Activated T-cell treated with anti-CD3 and anti-CD28 coated beads for 1 hour (primary cell): Measurements from ENCODE around the gene RASSF5.
"Not testable (repeated sequence)": the region's sequence is repeated elsewhere in the genome, so short reads cannot be mapped to it uniquely, and the experiment has no call there.

Experiments
- DNase-seq: peaks from one replicate; pipeline ENCODE4 v3.0.0-alpha.2; 2020; ENCODE audit warnings: low read depth

Gene RASSF5

DNA sequence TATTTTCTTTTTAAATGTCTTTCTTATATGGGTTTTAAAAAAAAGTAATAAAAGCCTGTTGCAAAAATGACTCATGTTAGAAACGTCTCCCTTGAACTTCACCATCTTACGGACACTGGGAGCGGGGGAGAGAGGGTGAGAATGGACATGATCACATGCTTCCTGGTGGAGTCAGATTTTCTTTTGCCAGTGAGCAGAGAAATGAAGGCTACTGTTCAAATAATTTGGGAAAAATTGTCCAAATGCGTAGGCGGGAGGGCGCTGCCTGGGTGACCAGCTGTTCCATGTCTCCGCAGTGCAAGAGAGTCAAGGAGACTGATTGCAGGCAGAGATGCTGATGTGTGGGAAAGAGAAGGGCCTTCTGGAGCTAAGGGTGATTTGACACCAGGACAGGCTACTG is 81.9 kb downstream of the RASSF5 start:
- DNase-seq: no peak

DNA sequence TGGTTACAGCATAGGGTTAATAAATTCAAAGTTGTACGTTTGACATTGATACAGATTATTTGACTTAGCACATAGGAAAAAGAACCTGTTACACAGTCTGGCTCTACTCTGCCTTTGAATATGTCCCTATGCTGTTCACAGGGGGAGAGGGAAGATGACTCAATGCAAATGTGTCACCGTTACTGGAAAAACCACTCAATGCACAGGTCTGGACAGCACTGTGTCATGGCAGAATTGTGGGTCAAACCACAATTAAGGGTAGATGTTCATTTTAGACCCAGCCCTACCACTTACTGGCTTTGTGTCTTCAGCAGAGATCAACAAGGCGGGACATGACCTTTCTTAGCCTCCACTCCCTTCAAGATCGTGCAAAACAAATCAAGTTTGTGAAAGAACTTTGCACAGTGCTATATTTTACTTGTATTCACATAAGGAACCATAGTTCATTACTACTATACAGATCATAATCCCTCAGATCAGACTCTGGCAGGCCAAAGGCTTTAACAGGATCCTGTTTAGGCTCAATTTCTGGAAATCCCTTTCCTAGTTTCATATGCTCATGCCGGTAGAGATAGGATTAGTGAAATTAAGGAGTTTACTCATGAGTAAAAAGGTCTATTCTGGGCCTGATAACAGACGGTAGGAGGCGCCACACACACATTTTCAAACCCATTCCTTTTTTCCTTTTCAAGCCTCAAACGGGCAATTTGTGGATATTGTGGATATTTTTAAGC is 82.9 kb downstream of the RASSF5 start:
- no peak for DNase-seq

DNA sequence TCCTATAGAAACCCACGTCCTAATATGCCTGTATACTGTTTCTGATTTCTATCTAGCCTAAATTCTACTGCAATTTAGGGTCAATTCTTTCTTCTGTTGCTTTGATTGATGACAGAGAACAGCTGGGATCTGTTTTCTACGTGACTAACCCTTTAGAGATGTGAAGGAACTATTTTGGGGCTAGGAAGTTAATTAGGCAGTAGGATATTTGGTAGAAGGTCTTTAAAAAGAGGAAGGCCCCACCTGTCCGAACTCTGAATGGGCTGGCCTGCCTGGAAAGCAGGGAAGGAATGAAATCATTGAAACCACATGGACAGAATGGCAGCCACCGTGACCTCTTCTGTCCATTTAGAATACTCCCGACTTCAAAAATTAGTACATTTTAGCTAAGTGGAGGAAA is 83.9 kb downstream of the RASSF5 start:
- no peak for DNase-seq

DNA sequence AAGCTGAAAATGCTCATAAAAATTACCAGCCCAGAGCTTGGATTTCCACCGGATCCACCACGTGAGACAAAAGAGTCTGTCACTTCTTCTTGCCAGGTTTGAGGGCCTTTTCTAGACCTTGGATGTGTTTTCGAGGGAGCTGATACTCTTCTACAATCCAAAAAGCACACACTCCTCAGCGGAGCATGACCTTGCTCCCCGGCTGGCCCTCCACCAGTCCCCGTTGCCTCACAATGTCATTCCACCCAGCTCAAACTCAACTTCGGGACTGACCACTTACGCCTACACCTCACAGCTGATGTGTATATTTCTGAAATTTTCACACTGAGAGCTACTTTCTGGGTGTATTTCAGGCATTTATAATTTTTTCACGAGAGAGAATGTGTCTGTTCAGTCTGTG is 84.4 kb downstream of the RASSF5 start:
- DNase-seq: no peak

DNA sequence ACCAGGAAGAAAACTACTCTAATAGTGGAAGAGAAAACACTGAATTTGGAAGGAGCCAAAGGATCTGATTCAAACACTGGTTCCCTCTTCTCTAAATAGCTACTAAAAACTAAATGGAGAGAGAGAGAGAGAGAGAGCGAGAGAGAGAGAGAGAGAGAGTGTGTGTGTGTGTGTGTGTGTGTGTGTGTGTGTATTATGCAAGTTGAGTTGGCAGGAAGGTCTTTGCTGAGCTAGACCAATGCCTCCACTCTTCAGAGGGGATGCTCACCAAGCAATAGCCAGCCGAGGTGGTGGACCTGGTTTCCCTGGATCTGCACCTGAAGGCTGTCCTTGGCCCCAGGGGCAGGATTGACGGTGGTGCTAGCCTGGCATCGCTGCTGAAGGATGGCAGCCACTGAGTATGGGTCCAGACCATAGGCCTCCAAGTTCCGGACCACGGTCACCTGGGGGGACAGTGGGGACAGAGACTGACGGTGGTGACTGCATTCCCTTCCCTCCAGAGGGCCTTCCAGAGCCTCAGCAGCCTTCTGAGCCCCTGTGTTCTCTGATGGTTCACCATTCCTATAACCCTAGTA is 86.1 kb downstream of the RASSF5 start:
- no peak for DNase-seq

DNA sequence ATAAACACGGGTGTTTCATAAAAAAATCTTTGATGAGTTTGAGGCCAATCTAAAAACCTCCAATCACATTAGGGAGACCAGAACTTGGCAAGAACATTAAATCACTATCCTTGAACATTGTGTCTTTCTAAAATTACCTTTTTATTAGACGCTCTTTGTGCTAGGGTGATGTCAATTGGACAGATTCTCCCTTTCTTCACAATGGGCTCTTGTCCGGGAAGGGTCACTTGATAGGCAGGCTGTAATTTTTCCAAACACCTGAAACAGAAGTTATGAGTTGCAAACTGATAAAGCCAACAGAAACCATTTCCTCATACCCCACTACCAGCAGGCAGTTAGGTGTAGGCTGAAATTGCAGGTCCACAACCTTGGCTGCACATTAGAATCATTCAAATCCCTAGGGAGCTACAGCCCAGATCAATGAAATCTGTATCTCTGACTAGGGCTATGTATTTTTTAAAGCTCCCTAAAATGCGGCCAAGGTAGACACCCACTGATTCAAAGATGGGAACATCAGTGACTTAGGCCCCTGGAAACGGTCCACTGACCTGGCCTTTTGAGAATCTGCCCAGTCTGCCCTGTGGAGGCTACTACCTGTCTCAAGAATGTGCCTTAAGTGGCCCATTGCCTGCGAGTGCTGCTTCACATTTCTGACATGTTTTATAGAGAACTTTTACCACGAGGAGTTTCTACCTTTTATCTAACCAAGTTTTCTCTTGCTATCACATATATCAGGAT is 88.4 kb downstream of the RASSF5 start:
- no peak for DNase-seq

DNA sequence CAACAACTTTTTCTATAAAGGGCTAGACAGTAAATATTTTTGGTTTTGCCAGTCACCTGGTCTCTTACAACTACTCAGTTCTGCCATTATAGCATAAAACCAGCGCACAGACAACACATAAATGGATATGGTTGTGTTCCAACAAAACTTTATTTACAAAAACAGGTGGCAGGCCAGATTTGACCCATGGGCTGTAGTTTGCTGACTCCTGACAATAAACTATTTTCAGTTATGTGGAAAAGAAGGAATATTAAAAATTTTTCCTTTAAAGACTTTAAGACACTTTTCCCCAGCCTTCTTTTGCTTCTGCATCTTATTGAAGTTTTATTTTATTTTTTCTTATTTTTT is 89.0 kb downstream of the RASSF5 start:
- no peak for DNase-seq

DNA sequence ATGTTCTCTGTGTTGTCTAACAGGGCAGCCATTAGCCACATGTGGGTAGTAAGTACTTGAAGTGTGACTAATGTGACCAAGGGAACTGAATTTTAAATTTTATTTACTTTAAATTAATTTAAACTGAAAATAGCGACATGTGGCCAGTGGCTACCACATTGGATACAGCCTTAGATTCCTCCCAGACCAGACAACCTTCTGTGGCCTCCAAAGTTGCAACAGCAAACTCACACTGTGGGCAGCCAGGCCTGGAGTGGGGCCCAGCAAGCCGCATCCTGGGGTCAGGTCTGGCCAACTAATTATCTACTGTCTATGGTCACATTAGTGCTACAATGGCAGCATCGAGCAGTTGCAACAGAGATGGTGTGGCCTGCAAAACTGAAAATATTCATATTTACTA is 93.2 kb downstream of the RASSF5 start:
- no peak for DNase-seq

DNA sequence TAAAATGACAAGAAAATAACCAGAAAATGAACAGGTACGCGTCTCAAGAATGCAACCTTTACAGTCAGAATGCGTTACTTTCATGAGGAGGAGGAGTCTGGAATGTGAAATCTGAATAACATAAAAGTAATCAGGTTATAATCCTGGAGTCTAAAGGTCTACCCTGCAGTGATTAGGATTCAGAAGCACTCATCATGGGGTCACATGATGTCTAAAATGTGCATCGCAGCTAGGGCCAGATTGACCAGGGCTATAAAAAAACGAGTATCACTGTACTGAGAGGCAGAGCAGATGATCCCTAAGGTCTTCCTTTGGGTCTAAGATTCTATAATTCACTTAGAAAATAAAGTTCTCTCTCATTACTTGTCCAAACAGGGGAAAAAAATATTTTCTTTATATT is 97.5 kb downstream of the RASSF5 start:
- DNase-seq: no peak

DNA sequence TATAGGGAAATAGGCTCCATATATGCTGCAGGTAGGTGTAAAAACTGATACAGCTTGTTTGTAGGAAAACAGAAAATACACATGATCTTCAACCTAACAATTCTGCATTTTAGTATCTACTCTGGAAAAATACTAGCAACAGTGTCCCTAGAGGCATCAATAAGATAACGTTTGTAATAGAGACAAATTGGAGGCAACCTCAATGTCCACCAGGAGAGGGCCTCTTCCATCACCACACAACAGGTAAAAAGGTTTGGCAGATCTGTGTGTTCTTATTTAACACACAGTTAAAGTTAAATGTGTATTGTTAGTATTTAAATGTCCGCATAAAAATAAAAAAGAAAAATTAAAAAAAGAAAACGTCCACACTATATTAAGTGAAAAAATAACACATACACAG is 99.5 kb downstream of the RASSF5 start:
- no peak for DNase-seq

DNA sequence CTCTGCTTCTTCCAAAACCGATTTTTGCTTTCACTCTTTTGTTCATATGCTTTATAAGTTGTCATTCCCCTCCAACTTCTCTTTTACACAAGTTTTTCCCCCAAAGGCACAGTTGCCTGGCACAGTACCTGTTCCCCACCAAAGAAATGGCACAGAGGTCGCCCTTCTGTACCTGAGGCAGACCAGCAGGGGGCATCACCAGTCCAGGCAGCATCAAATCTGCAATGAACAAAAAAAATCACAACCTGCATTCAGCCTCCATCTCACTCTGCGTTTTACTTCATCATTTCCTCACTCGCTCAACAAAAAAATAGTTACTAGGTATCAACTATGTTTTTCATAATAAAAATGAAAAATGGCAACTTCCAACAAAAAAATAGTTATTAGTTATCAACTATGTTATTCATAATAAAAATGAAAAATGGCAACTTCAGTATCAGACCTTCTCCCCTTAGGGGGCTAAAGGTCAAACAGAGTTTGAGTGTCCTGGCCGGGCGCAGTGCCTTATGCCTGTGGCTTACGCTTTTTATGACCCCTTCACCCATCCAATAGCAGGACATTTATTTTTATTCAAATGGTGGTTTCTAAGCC is 100.9 kb downstream of the RASSF5 start:
- DNase-seq: peak; percentile 45

DNA sequence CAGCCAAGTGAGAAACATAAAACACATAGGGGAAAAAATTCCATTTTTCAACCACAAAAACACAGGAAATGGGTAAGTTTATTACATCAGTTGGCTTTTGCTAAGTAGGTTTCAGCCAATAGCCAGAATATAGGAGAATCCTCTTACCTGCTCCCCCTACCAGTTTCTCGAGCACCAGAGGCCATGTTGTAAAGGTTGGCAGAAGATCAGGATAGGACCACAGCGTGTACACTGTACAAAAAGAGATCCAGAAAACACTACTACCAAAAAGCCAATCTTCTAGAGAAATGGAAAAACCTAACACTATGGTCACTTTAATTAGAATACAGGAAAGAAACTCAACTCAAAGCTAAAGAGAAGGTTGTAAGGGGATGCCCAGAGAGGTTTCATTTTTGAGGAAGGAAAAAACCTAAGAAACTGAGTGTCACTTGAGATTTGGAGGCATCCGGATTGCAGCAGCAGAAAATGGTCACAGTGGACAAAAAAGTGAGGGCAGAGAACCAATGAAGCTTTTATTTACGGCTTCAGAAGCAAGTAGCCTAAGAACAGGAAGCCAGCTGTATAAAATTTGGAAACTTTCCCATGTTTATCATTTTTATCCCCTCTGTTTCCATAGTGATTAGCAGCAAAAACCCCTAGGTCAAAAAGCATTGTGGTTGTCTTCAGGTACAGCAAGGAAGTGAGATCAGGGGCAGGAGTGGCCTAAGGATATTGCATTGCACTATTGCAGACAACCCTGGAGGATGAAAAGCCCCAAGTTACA is 102.1 kb downstream of the RASSF5 start:
- no peak for DNase-seq

DNA sequence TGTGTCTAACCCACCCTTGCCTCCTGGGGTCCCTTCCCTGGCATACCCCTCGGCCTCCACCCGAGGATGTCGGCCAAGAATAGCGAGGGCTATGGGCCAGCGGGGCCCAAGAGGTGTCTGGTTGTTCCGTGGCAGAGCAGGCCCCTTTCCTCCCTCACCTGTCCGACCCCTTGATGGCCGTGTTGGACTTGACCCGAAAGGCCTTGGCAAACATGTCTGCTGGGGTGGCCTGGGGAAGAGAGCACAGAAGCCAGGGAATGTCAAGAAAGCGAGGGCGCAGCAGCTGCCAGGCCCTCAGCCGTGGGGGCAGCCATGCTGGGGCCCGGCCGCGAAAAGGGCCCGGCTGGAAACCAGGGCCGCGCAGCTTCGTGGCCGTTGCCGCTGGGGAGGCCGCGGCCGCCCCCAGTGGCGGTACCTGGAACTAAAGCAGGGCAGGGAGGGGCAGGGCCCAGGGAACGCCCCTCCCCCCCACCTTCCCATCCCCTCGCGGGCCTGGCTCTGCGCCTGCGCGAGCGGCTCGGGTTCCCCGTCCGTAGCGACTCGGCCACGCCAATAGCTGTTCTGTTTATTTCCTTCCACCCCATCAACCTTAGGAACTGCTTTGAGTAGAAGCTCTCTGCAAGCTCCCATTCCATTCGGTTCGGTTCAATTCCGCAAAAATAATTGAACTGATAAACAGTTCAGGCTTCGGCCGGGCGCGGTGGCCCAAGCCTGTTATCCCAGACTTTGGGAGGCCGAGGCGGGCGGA is 105.0 kb downstream of the RASSF5 start, which contains the start of gene EIF2D:
TSS of gene EIF2D (minus strand) at position 337 of the 748 bp plus-strand sequence. CDS start at position 214, 123 bp downstream.
- DNase-seq: peak; percentile 93

DNA sequence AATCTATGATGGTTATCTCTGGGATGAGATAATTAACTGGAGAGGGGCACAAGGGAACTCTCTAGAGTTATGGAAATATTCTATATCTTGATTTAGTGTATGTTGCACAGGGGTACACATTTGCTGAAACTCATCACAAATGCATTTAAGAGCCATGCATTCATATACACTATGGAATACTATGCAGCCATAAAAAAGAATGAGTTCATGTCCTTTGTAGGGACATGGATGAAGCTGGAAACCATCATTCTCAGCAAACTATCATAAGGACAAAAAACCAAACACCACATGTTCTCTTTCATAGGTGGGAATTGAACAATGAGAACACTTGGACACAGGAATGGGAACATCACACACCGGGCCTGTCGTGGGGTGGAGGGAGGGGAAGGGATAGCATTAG is 119.1 kb downstream of the RASSF5 start:
- not testable (repeated sequence) for DNase-seq

DNA sequence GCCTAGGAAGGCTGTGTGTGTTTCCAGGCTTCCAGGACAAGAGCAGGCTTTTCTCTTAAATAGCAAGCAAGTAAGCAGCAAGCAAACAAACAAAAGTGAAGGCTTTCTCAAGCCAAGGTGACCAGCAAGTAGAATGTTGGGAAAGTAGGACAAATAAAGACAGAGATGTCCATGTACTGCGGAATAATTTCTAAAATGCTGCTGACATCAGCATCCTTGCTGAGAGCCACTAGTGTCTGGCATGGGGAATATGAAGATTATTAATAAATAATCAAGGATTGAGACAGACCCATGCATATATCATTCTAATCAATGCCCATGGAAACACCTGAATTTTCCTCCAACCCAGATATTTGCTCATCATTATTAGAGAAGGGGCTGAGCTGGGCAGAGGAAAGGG is 121.6 kb downstream of the RASSF5 start:
- DNase-seq: no peak

DNA sequence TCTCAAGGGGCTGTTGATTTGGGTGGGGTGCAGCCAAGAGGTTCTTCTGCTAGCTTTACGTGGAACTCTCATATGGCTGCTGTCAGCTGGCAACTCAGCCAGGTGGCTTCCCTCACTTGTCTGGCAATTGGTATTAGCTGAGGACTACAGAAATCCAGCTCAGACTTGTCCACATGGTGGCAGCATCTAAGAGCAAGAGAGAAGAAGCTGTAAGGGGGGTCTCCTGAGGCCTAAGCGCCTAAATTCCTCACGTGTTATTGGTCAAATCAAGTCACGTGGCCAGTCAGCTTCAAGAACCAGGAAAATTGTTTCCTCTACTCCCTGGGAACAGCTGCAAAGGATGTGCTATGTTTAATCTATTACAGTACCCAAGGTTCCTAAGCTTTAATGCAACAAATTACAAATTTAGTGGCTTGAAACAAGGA is 123.8 kb downstream of the RASSF5 start:
- DNase-seq: no peak

DNA sequence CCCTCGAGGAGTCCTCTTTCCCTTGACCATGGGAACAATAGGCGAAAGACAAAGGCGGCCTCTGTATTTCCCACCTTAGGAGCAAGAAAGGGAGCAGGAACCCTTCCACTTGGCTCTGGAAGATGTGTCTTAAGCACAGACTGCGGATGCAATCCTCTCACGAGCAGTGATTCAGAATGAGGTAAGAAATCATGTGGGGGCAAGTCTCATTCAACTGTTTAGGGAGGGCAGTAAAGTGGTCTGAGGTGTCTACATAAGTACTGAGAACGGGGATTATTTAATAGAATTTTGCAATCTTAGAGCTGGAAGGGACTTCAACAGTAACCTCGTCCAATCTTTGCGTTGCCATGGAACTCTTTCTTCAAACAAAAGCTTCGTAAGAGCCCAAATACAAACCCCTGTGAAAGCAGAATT is 126.4 kb downstream of the RASSF5 start:
- no peak for DNase-seq

DNA sequence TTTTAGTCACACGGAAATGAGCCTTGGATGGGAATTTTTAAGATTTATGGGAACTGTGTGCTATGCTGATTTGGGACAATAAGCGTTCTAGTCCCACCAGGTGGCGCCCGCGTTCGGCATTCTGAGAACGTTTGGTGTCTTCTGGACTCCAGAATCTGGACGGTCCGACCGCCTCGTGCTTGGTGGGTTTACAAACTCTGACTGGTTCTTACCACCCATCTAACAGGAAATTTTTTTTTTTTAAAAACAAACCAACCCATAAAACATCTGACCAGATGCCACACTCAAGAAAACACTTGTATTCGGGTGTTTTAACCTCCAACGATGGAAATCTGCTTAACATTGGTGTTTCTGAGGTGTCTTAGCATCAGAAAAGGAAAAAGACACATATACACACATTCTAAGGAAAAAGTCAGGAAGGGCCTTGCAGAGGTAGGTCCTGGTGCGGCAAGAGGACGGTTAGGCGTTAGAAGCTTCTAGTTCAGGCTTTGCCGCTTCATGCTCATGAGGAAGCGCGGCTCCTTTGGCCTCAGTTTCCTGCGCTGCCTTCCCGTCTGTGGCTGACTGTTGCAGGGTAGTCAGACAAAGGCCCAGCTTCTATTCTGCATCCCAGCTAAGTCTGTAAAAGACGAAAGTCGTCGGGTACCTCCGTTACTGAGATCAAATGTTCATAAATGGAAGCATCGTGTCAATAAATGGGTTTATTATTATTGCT is 127.2 kb downstream of the RASSF5 start:
- DNase-seq: peak; percentile 74

DNA sequence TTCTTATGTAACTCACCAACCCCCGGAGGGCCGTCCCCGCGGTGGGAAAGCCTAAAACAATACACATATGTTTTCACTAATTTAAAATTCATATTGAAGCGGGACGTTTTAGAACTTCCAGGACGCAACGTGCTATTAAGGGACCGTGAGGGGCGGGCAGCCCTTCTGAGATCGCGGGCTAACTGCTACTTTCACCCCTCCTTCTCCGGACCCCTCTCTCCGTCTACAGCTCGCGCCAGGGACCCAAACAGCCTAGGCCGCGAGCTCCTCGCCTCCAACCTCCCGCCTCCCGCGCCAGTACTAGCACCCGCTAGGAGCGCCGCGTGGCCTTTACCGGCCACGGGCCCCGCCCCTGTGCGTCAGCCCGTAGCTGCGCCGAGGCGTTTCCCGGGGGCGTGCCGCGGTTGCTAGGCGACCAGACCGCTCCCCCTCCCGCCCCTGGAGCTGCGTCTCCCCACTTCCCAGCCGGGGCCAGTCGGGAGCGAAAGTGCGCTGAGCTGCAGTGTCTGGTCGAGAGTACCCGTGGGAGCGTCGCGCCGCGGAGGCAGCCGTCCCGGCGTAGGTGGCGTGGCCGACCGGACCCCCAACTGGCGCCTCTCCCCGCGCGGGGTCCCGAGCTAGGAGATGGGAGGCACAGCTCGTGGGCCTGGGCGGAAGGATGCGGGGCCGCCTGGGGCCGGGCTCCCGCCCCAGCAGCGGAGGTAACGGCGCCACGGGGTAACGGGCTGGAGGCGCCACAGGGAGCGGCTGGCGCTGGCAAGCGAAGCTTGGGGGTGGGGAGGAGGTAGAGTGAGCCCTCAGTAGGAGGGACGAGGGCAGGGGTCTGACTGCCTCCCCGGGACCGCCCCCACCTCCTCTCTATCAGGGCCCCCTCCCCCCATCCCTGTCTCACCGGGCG is 128.0 kb downstream of the RASSF5 start, which contains the start of gene DYRK3:
TSS of gene DYRK3 (plus strand) at position 457 of the 898 bp plus-strand sequence. CDS start at position 625, 168 bp downstream.
- peak; percentile 78 for DNase-seq

DNA sequence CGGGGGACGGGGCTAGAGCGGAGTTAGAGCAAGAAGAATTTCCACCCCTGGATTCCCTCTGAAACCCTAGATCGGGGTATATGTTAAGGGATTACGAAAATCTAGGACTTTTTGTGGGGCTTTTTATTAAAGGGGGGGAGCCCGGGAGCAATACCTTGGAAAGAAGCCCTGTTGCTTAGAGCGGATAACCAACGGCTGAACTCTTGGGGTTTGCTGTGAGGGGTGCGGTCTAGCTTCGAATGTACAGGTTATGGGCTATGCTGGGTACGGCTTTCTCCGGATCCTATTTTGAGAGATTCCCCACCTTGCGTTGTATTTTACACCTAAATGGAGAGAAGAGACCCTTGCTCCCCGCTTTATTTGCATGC is 128.6 kb downstream of the RASSF5 start:
- no peak for DNase-seq
